Osteocyte (in vitro differentiated cells): ENCODE data around the gene BRF1. TPM values are rescaled to one million over a fixed set of nuclear protein-coding genes. Genes with fewer than 3 reads are reported as not detected.
"Not testable (repeated sequence)": the region's sequence is repeated elsewhere in the genome, so short reads cannot be mapped to it uniquely, and the experiment has no call there.

Experiments used
- DNase-seq: peaks from one replicate; pipeline ENCODE4 v3.0.0; 2021; ENCODE audit warnings: mixed read lengths; ENCODE audit not compliant: unreplicated experiment; ENCODE audit errors: extremely low spot score
- H3K27ac Mint-ChIP-seq: one replicate; pipeline ENCODE4 v1.8.0; 2021; ENCODE audit warnings: mild to moderate bottlenecking, mixed read lengths; ENCODE audit not compliant: unreplicated experiment
- H3K27me3 Mint-ChIP-seq: one replicate; pipeline ENCODE4 v1.8.0; 2021; ENCODE audit warnings: mixed read lengths; ENCODE audit not compliant: unreplicated experiment
- H3K36me3 Mint-ChIP-seq: one replicate; pipeline ENCODE4 v1.8.0; 2021; ENCODE audit warnings: mixed read lengths; ENCODE audit not compliant: unreplicated experiment
- H3K4me1 Mint-ChIP-seq: one replicate; pipeline ENCODE4 v1.8.0; 2021; ENCODE audit warnings: mixed read lengths; ENCODE audit not compliant: unreplicated experiment
- H3K4me3 Mint-ChIP-seq: one replicate; pipeline ENCODE4 v1.8.0; 2021; ENCODE audit warnings: mild to moderate bottlenecking, moderate library complexity, mixed read lengths; ENCODE audit not compliant: unreplicated experiment
- H3K9me3 Mint-ChIP-seq: one replicate; pipeline ENCODE4 v1.8.0; 2021; ENCODE audit warnings: mixed read lengths; ENCODE audit not compliant: unreplicated experiment
- total RNA-seq: library from RNA; stranded (reverse); gene quantifications from 2 replicates; pipeline ENCODE4 v1.2.1, GENCODE V29; 2021
- TF ChIP-seq, protein P1 (sequence below): fragments of 200-600 bp; sonication (generic); IDR thresholded peaks from 2 replicates; pipeline ENCODE4 v1.5.0; 2021; ENCODE audit warnings: antibody characterized with exemption, mild to moderate bottlenecking, moderate library complexity

Gene BRF1
- total RNA-seq, 1 donor from 2014 or later: 43.5 TPM

DNA sequence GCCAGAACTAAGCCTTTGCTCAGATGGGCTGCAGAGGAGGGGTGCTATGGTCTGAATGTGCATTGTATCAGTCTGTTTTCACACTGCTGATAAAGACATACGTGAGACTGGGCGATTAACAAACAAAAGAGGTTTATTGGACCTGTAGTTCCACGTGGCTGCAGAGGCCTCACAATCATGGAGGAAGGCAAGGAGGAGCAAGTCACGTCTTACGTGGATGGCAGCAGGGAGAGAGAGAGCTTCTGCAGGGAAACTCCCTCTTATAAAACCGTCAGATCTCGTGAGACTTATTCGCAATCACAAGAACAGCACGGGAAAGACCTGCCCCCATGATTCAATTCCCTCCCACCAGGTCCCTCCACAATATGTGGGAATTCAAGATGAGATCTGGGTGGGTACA is 3.8 kb upstream of the BRF1 start:
- no peak for DNase-seq
- H3K4me3 Mint-ChIP-seq: no peak overlapping the region
- TF ChIP-seq, protein P1, sequence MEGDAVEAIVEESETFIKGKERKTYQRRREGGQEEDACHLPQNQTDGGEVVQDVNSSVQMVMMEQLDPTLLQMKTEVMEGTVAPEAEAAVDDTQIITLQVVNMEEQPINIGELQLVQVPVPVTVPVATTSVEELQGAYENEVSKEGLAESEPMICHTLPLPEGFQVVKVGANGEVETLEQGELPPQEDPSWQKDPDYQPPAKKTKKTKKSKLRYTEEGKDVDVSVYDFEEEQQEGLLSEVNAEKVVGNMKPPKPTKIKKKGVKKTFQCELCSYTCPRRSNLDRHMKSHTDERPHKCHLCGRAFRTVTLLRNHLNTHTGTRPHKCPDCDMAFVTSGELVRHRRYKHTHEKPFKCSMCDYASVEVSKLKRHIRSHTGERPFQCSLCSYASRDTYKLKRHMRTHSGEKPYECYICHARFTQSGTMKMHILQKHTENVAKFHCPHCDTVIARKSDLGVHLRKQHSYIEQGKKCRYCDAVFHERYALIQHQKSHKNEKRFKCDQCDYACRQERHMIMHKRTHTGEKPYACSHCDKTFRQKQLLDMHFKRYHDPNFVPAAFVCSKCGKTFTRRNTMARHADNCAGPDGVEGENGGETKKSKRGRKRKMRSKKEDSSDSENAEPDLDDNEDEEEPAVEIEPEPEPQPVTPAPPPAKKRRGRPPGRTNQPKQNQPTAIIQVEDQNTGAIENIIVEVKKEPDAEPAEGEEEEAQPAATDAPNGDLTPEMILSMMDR: no peak
- H3K4me1 Mint-ChIP-seq: peaks cover 5% of the 10 kb centered on the region
- no peaks in the 10 kb centered on the region for H3K27me3 Mint-ChIP-seq
- no peak overlapping the region for H3K27ac Mint-ChIP-seq
- H3K36me3 Mint-ChIP-seq: peaks cover 2% of the 10 kb centered on the region
- H3K9me3 Mint-ChIP-seq: no peaks in the 10 kb centered on the region

GRCh38 chr14:105303949-105304348 is 3.1 kb upstream of the BRF1 start:
- DNase-seq: no peak
- Mint-ChIP-seq H3K36me3 (peaks cover 2% of the 10 kb centered on the region), H3K27me3 (no peaks in the 10 kb centered on the region), H3K4me1 (peaks cover 11% of the 10 kb centered on the region), H3K9me3 (no peaks in the 10 kb centered on the region), H3K4me3 (no peak overlapping the region), H3K27ac (no peak overlapping the region)
- TF ChIP-seq, protein P1: no peak

DNA sequence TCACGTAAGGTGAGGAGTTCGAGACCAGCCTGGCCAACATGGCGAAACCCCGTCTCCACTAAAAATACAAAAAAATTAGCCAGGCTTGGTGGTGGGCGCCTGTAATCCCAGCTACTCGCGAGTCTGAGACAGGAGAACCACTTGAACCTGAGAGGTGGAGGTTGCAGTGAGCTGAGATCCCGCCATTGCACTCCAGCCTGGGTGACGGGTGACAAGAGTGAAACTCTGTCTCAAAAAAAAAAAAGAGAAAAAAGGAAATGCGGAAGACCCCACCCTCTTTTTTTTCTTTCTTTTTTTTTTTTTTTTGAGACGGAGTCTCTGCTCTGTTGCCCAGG is 1.1 kb upstream of the BRF1 start:
- H3K4me3 Mint-ChIP-seq: peak overlapping the region; percentile 83
- H3K4me1 Mint-ChIP-seq: peaks cover 14% of the 10 kb centered on the region
- H3K36me3 Mint-ChIP-seq, H3K27me3 Mint-ChIP-seq, H3K9me3 Mint-ChIP-seq, DNase-seq: not testable (repeated sequence)
- peak overlapping the region; percentile 67 for H3K27ac Mint-ChIP-seq

- peaks cover 14% of the 10 kb centered on the region for H3K4me1 Mint-ChIP-seq
- peaks cover 2% of the 10 kb centered on the region for H3K36me3 Mint-ChIP-seq
- no peaks in the 10 kb centered on the region for H3K9me3 Mint-ChIP-seq
- peak overlapping the region; percentile 89 for H3K27ac Mint-ChIP-seq
- H3K27me3 Mint-ChIP-seq: no peaks in the 10 kb centered on the region
- TF ChIP-seq, protein P1: no peak
- H3K4me3 Mint-ChIP-seq: peak overlapping the region; percentile 83
- peak; percentile 97 for DNase-seq
Observed at GRCh38 chr14:105301103-105301914, 508 bp upstream of the BRF1 start.

DNA sequence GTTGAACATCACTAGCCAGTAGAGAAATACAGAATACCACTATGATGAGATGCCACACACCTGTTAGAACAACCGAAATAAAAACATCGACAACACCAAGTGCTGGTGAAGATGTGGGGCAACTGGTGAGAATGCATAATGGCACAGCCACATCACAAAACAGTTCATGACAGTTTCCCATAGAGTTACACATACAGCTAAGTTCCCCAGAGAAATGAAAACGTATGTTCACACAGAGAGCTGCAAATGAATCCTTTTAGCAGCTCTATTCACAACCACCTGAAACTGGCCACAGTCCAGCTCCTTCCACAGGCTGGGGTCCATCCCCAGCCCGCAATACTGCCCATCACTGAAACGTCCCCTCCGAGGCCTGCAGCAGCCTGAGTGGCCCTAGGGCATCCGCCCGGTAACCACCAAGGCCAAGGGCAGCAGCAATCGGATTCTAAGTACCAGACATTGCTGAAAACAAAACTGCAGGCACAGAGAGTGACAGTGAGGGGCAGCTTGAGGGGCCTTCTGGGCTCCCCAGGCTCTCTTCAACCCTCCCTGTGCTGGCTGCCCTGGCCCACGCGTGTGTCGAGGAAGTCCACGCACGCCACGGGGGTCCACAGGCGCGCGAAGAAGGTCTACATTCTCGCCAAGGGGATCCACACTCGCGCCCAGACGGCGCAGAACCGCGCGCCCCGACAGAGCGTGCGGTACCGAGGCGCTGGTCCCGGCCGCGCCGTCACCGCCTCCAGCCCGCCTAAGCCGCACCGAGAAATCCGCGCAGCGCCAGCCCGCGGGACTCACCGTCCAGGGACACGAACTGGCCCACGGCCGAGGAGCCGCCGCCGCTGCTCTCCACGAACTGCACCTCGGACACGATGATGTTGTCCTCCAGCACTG is 903 bp downstream of the BRF1 start:
- H3K9me3 Mint-ChIP-seq: no peaks in the 10 kb centered on the region
- no peaks in the 10 kb centered on the region for H3K27me3 Mint-ChIP-seq
- TF ChIP-seq, protein P1: no peak
- H3K4me3 Mint-ChIP-seq: peak overlapping the region; percentile 80
- H3K36me3 Mint-ChIP-seq: peaks cover 2% of the 10 kb centered on the region
- no peak for DNase-seq
- H3K4me1 Mint-ChIP-seq: peaks cover 15% of the 10 kb centered on the region
- peak overlapping the region; percentile 77 for H3K27ac Mint-ChIP-seq

GRCh38 chr14:105297311-105297710 is 3.5 kb downstream of the BRF1 start:
- H3K27ac Mint-ChIP-seq, H3K4me3 Mint-ChIP-seq, H3K27me3 Mint-ChIP-seq: not testable (repeated sequence)

More at GRCh38 chr14:105297311-105297710, 3.5 kb downstream of the BRF1 start:
- not testable (repeated sequence) for H3K36me3 Mint-ChIP-seq, DNase-seq, H3K9me3 Mint-ChIP-seq
- peaks cover 20% of the 10 kb centered on the region for H3K4me1 Mint-ChIP-seq
